Measurements from ENCODE around the gene RPL18A.

DNA sequence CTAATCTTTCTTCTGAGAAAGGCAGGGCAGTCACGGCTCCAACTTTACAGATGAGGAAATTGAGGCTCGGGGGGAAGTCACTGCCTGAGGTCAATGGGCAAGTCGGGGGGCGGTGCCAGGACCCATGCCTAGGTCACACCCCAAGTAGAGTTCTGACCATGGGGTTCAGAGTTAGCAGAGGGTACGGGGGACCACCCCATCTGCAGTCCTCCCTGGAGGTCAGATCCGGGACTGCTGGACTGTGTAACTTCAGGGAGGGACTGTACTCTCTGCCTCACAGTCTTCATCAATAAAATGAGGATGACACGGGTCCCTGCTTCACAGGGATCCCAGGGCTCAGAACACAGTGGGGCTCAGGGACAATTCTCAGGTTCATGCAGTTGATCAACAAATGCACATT, 19.8 kb downstream of the RPL18A start:
- TF ChIP-seq, protein P1, sequence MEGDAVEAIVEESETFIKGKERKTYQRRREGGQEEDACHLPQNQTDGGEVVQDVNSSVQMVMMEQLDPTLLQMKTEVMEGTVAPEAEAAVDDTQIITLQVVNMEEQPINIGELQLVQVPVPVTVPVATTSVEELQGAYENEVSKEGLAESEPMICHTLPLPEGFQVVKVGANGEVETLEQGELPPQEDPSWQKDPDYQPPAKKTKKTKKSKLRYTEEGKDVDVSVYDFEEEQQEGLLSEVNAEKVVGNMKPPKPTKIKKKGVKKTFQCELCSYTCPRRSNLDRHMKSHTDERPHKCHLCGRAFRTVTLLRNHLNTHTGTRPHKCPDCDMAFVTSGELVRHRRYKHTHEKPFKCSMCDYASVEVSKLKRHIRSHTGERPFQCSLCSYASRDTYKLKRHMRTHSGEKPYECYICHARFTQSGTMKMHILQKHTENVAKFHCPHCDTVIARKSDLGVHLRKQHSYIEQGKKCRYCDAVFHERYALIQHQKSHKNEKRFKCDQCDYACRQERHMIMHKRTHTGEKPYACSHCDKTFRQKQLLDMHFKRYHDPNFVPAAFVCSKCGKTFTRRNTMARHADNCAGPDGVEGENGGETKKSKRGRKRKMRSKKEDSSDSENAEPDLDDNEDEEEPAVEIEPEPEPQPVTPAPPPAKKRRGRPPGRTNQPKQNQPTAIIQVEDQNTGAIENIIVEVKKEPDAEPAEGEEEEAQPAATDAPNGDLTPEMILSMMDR (conservative IDR thresholded peaks at IDR 0.05), result no peak
- TF ChIP-seq EZH2 (IDR thresholded peaks at IDR 0.05; ENCODE audit: low read depth), result no peak
